G401 (cell line): ENCODE measurements around the gene HPCAL1. TPM values are rescaled to one million over a fixed set of nuclear protein-coding genes. Genes with fewer than 3 reads are reported as not detected.

ENCODE experiments used
- DNase-seq: peaks from one replicate; pipeline ENCODE4 v3.0.0-alpha.2; 2015; ENCODE audit warnings: low spot score
- in situ Hi-C: cut with HindIII; loops from 2 replicates; pipeline ENCODE4 v1.10.0; 2016; ENCODE audit warnings: low sequenced_read_pairs, mixed read lengths
- total RNA-seq: library from RNA; depleted of rRNA; stranded (reverse); fragments of >200 nt; shearing (Covaris generic); gene quantifications from 2 replicates; pipeline ENCODE4 v1.2.3, GENCODE V29; 2014

Gene HPCAL1
- total RNA-seq, 1 experiment from 2014 or later = 34.8 TPM

DNA sequence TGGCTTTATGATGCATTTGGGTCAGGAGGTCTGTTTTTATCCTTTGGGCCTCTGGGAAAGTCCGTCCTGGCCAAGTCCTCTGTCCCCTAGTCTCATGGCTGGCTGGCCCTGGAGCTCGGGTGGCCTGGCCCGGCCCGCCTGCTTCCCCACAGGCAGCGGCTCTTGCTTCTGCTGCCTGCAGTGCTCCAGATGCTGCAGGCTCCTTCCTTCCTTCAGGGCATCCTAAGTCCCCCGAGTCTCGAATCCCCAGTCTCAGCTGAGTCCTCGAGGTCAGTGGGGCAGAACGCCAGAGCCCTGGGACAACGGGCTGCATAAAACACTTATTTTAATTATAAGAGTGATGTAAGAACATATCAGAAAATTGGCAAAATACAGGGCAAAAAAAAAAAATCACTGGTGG lies 71.2 kb downstream of the HPCAL1 start:
- in situ Hi-C loops = no loop called here
- no peak for DNase-seq

- in situ Hi-C loops = no loop called here
- no peak for DNase-seq
These were observed 71.7 kb downstream of the HPCAL1 start for GRCh38 chr2:10374362-10374943.

- DNase-seq = no peak
- in situ Hi-C loops = no loop called here
These were observed 73.0 kb downstream of the HPCAL1 start for GRCh38 chr2:10375570-10376281.

DNA sequence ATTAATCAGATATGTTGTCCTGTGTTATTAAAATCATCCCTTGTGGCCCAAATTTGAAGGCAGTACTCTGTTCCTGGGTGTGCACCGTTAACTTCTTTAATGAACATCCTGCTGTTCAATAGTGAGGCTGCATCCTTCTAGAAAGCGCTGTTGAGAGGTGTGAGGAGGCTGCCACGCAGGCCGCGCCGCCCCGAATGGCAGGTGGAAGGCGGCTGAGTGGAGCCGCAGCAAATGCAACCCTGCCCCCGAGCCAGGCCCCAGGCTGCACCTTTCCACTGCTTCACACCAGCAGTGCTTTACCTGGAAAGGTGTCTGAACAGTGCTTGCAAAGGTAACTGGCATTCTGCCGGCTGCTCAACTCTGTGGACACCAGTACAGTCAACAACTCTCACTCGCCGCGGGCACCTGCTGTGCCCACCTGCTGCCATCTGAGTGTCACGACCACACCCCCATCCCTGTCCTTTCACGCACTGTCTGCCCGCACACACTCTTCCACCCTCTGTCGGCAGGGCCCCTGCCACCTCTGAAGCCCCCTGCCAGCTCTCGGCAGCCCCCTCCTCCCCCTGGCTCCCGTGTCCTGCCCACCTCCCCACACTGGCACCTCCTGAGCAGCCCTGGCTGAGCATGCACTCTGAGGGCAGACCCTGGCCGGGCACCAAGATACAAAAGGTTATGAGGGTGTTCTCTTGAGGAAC lies 74.5 kb downstream of the HPCAL1 start:
- in situ Hi-C loops = no loop called here
- DNase-seq = no peak

DNA sequence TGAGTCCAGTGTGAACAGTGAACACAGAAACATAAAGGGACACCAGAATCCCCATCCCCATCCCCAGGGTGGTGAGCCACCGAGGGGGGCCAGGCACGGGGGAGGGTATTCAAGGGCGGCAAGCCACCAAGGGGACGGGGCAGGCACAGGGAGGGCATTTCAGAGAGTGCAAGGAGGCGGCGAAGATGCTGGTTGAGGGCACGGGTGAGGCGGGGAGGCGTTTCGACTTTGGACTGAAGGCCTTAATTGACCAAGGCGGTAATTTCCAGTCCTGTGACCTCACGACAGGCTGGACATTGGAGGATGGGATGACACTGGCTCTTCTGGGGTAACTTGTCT lies 75.0 kb downstream of the HPCAL1 start:
- in situ Hi-C loops = no loop called here
- no peak for DNase-seq

- in situ Hi-C loops = no loop called here
- no peak for DNase-seq
These were observed 75.5 kb downstream of the HPCAL1 start for GRCh38 chr2:10378189-10378588.

DNA sequence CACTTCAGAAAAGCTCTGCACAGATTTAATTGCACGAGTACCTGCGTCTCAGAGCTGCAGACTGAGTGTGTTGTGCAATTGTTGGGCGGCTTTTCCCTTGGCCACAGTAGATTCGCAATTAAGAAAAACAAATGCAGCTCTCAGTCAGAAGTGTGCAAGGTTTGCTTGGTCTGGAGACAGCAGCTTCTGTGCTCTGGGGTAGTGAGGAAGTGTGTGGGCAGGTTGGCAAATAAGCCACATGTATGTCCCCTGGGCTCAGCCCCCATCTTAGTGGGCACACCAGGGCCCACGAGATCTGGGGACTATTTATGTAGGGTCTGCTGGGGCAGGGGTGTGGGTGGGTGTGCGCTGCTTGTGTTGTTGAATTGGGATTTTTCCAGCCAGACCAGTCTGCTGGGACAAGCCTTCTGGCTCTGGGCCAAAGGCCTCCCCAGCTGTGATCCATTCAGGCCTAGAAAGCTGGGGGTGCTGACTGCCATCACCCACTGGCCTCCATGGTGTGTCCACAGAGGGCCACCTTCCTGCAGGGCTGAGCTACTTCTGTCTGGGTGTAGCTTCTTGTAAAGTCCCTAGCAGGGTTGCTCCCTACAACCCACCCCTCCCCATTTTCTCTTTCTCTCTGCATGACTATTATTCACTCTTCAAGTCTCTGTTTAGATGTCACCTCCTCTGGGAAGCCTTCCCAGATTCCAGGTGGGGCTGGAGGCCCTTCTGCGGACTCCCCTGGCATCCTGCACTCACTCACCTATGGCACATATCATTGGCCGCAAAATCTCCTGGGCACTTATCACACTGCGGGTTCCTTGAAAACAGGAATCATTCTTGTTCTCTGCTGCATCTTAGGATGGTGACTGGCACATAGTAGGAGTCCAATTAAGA lies 77.6 kb downstream of the HPCAL1 start:
- in situ Hi-C loops = no loop called here
- DNase-seq = no peak

DNA sequence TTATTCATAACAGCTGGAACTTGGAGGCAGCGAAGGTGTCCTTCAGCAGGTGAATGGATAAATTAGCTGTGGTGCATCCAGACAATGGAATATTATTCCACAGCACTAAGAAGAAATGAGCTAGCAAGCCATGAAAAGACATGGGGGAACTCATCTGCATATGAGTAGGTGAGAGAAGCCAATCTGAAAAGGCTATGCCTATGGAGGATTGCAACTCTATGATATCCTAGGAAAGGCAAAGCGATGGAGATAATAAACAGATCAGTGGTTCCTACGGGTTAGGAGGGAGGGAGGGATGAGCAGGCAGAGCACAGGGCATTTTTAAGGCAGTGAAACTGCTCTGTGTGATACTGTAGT lies 79.3 kb downstream of the HPCAL1 start:
- no peak for DNase-seq
- in situ Hi-C loops = no loop called here

DNA sequence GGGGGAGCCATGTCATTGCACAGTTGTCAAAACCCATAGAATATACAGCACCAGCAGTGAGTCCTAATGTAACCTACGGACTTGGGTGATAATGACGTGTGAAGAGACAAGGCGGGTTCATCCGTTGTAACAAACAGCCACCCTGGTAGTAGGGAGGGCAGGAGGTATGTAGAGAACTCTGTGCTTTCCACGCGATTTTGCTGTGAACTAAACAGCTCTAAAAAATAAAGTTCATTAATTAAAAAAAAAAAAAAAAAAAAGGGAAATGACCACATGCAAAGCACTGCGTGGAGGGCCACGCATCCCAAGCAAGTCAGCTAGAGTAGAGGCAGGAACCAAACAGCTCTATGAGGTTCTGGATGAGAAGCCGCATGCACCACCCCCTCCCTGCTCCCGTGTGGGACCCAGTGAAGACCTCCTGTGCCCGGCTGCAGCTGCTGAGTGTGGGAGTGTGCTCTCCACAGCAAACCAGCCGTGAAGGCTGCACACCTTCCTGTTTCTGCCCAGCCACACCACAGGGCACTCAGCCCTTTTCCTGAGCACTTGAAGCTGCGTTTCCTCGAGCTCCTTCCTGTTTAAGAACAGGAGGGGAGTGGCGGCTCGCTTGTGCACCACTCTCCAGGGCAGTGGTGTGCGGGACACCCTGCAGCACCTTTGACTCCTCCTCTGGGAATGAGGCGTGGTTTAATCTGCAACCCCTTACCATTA lies 79.8 kb downstream of the HPCAL1 start:
- DNase-seq = no peak
- in situ Hi-C loops = no loop called here

- no peak for DNase-seq
- in situ Hi-C loops = no loop called here
These were observed 81.4 kb downstream of the HPCAL1 start for GRCh38 chr2:10383960-10384734.

DNA sequence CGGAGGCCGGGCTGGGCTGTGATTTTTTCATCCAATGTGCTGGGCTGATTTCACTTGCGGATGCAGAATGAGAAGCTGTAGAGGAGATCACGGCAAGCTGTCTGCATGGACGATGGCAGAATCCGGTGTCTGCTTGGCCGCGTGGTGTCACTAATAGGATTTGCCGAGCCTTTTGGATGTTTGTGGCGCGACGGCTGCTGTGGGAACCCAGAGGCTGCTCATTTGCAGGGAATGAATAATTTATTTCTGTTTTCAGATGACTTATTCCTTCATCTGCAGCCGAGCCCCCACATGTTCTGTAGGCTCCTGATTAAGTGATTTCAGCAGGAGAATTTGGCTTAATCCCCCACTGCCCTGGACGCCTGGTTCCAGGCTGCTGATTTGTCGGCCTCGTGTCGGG lies 82.8 kb downstream of the HPCAL1 start:
- in situ Hi-C loops = no loop called here
- peak; percentile 75 for DNase-seq

DNA sequence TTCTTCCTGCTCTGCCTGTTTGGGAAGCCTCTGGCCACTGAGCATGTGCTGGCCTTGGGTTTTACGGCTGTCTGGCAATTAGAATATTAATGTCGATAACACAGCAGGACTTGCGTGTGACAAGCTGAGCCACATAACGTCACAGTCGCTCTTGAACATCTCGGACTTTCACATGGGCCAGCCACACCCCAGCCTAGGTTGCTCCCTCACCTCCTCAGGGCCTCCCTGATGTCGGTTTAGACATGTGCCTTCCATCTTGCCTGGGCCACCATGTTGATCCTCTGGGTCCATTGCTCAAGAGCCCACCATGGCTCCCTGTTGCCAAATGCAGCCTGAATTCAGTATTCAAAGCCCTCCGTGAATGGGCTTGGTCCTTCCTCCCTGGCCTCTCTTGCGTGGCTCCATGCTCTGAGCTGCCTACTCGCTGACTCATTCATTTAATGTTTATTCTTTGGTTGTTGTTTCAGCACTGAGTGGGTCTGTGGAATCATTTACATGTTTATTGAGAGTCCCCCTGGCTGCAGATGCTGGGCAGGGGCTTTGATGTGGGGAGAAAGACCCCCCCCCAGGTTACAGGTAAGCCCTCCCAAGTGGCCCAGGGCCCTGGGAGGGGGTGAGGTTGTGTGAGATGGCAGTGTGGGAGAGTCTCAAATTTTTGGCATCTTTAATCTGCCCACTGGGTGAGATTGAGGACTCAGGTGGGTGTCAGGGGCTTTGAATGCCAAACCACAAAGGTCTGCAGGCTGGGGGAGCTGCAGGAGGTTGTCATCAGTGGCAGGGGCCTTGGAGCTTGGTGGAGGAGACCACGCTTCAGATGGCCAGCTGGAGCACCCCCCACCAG lies 83.4 kb downstream of the HPCAL1 start:
- DNase-seq = no peak
- in situ Hi-C loops = no loop called here

- DNase-seq = no peak
- in situ Hi-C loops = no loop called here
These were observed 84.3 kb downstream of the HPCAL1 start for GRCh38 chr2:10387033-10387432.

DNA sequence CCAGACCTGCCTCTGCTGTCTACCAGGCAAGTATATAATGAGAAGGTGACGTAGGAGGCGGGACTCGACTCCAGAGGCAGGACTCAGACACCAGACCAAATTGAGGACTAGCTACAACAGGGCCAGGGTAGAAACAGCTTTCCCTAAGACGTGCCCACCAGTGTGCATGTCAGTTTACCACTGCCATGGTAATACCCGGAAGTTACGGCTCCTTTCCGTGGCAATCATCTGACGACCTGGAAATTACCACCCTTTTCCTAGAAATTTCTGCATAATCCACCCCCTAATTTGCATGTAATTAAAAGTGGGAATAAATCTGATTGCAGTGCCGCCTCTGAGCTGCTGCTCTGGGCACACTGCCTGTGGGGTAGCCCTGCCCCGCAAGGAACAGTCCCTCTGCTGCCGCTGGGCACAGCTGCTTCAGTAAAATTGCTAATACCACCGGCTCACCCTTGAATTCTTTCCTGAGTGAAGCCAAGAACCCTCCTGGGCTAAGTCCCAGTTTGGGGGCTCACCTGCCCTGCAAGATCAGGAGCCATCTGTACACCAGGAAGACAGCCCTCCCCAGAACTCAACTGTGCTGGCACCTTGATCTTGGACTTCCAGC lies 86.4 kb downstream of the HPCAL1 start:
- no peak for DNase-seq
- in situ Hi-C loops = no loop called here

DNA sequence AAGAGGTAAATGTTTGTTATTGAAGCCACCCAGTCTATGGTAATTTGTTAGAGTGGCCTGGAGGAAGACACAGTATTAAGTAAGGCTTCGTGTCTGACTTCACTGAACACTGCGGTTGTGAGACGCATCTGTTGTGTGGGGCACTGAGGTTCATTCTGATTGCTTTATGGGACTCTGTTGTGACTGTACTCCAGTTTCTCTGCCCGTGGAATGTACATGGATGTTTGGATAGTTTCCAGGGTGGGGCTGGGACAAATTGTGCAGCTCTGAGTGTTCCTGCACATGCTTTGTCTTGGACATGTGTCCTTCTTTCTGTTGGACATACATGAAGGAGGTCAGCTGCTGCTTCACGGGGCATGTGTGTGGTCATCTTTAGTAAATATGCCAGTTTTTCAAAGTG lies 86.9 kb downstream of the HPCAL1 start:
- in situ Hi-C loops = no loop called here

DNA sequence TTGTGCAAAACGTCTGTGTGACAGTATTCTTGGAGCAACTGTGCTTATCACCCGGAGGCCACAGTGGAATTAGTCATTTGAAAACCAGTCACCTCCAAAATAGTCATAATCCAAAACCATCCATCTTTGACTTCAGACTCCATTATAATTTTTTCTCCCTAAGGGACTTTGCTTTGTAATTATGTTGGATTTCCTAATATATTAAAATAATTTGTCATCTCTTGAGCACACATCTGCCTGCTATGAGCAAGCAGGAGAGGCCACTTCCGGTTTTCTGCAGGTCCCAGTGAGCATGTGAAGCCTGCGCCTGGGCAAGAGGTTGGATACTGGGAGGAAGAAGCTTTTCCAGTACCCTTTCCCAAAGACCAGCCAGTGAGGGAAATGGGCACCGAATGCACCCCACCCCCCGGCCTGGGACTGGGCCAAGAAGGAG lies 87.7 kb downstream of the HPCAL1 start:
- in situ Hi-C loops = no loop called here
- DNase-seq = no peak

More for the DNA sequence above, 86.9 kb downstream of the HPCAL1 start:
- no peak for DNase-seq

- DNase-seq = no peak
- in situ Hi-C loops = no loop called here
These were observed 89.4 kb downstream of the HPCAL1 start for GRCh38 chr2:10392100-10392499.
